DOHH2 (cell line): ENCODE data around the gene BLID.

Experiments
- EZH2phosphoT487 ChIP-seq: fragments of 200-600 bp; sonication (generic); IDR thresholded peaks from 2 replicates; pipeline ENCODE4 v1.6.1; 2017; ENCODE audit warnings: borderline replicate concordance, mild to moderate bottlenecking, antibody characterized with exemption, low read length, moderate library complexity, mixed read lengths
- TF ChIP-seq, protein P1 (sequence below): fragments of 200-600 bp; sonication (generic); IDR thresholded peaks from one replicate; pipeline ENCODE4 v1.5.1; 2014; ENCODE audit warnings: antibody characterized with exemption, mild to moderate bottlenecking, low read depth, low read length; ENCODE audit not compliant: poor library complexity, severe bottlenecking

DNA sequence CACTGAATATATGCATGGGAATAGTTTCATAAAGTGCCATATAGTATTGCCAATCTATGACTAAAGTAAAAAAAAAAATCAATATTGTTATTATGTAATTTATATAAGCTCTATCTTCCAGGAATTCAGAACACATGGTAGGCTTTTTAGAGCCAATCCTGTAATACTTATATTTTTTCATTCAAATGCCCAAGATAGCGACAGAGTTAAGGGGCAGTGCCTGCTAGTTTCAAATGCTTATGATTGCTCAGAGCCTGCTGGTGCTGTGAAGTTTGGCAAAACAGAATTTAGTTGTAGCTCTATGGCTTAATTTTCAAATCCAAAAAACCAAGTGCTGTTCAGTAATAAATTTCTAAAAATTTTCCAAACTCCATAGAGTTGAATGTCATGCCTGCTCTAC is 39.0 kb upstream of the BLID start:
- TF ChIP-seq, protein P1, sequence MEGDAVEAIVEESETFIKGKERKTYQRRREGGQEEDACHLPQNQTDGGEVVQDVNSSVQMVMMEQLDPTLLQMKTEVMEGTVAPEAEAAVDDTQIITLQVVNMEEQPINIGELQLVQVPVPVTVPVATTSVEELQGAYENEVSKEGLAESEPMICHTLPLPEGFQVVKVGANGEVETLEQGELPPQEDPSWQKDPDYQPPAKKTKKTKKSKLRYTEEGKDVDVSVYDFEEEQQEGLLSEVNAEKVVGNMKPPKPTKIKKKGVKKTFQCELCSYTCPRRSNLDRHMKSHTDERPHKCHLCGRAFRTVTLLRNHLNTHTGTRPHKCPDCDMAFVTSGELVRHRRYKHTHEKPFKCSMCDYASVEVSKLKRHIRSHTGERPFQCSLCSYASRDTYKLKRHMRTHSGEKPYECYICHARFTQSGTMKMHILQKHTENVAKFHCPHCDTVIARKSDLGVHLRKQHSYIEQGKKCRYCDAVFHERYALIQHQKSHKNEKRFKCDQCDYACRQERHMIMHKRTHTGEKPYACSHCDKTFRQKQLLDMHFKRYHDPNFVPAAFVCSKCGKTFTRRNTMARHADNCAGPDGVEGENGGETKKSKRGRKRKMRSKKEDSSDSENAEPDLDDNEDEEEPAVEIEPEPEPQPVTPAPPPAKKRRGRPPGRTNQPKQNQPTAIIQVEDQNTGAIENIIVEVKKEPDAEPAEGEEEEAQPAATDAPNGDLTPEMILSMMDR = no peak
- no peak for TF ChIP-seq EZH2phosphoT487
